HEK293T (cell line): ENCODE results near the gene PEMT.

Experiments
- ARNT ChIP-seq: fragments of 450-650 bp; IDR thresholded peaks from 2 replicates; pipeline ENCODE4 v1.6.1; 2017; ENCODE audit warnings: mild to moderate bottlenecking
- BHLHE40 ChIP-seq: fragments of 450-650 bp; IDR thresholded peaks from 2 replicates; pipeline ENCODE4 v1.6.1; 2016; ENCODE audit warnings: mild to moderate bottlenecking, moderate library complexity, borderline replicate concordance
- CTBP1 ChIP-seq: fragments of 450-650 bp; IDR thresholded peaks from 2 replicates; pipeline ENCODE4 v1.6.1; 2016; ENCODE audit warnings: borderline replicate concordance
- FOXA1 ChIP-seq: fragments of 450-650 bp; IDR thresholded peaks from 2 replicates; pipeline ENCODE4 v1.6.1; 2016; ENCODE audit warnings: mild to moderate bottlenecking
- FOXK2 ChIP-seq: fragments of 450-650 bp; IDR thresholded peaks from 2 replicates; pipeline ENCODE4 v1.6.1; 2016; ENCODE audit warnings: mild to moderate bottlenecking
- FOXM1 ChIP-seq: fragments of 450-650 bp; IDR thresholded peaks from 2 replicates; pipeline ENCODE4 v1.6.1; 2017; ENCODE audit warnings: mild to moderate bottlenecking, borderline replicate concordance
- NFRKB ChIP-seq: fragments of 450-650 bp; IDR thresholded peaks from 2 replicates; pipeline ENCODE4 v1.6.1; 2016; ENCODE audit warnings: mild to moderate bottlenecking, moderate library complexity
- SP1 ChIP-seq: fragments of 450-650 bp; IDR thresholded peaks from 2 replicates; pipeline ENCODE4 v1.6.1; 2017
- SUZ12 ChIP-seq: fragments of 450-650 bp; IDR thresholded peaks from 2 replicates; pipeline ENCODE4 v1.6.1; 2016; ENCODE audit warnings: mild to moderate bottlenecking
- TARDBP ChIP-seq: fragments of 450-650 bp; IDR thresholded peaks from 2 replicates; pipeline ENCODE4 v1.6.1; 2016
- ZNF384 ChIP-seq: fragments of 450-650 bp; IDR thresholded peaks from 2 replicates; pipeline ENCODE4 v1.6.1; 2016
- TF ChIP-seq, protein P1 (sequence below): fragments of 450-650 bp; IDR thresholded peaks from 2 replicates; pipeline ENCODE4 v1.6.1; 2016

DNA sequence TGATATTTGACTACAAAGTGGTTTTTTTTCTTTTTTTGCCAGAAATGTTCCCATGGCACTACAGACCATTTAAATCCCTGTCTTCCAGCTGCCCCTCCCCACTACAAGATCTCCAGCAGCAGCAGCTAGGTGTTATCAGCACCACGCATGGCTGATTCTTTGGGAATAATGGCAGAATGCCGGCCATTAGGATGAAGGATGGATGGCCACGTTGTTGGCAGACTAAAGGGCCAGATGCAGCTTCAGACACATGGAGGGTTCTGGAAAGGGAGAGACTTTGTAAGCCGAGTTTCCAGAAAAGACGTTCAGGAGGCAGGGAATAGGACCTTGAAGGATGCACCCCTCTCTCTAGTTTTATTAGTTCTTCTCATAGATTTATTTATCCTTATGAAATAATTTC, 125.0 kb downstream of the PEMT start:
- TF ChIP-seq ZNF384 (no peak), FOXA1 (no peak), BHLHE40 (no peak), FOXM1 (no peak), ARNT (no peak), SUZ12 (no peak), SP1 (no peak), TARDBP (no peak), CTBP1 (no peak), FOXK2 (no peak), NFRKB (no peak)
- TF ChIP-seq, protein P1, sequence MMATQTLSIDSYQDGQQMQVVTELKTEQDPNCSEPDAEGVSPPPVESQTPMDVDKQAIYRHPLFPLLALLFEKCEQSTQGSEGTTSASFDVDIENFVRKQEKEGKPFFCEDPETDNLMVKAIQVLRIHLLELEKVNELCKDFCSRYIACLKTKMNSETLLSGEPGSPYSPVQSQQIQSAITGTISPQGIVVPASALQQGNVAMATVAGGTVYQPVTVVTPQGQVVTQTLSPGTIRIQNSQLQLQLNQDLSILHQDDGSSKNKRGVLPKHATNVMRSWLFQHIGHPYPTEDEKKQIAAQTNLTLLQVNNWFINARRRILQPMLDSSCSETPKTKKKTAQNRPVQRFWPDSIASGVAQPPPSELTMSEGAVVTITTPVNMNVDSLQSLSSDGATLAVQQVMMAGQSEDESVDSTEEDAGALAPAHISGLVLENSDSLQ, result no peak
